ENCODE measurements around the gene RNASEH1. TPM values are rescaled to one million over a fixed set of nuclear protein-coding genes. Genes with fewer than 3 reads are reported as not detected.

Gene RNASEH1
- total RNA-seq, 6 experiments from 2014 or later = 8.3 to 12.2 (median 10.0) TPM

GRCh38 chr2:3585261-3586109, 27.4 kb upstream of the RNASEH1 start:
- intact Hi-C loops (cut with DNase I) = no loop called here
- Histone ChIP-seq H3K4me3 (peak overlapping the region; percentile 12 to 40 (median 31)), H3K9me3 (no peaks in the 10 kb centered on the region), H3K27me3 (no peaks in the 10 kb centered on the region), H3K36me3 (peaks cover 0 to 25% (median 7%) of the 10 kb centered on the region in 4 donors), H3K27ac (peak overlapping the region; percentile 68 to 81 (median 79)), H3K4me1 (peaks cover 0 to 25% (median 11%) of the 10 kb centered on the region in 4 donors)
- DNase-seq = peak; percentile 79 to 87 (median 82)
- ATAC-seq = peak; percentile 86 to 94 (median 91)
- peak; percentile 43 for TF ChIP-seq POLR2A (IDR thresholded peaks at IDR 0.05)
- peak in 1 of 4 donors; percentile 6 for TF ChIP-seq CTCF (IDR thresholded peaks at IDR 0.05)
- 14% methylated on average over 17 of the region's 29 CpGs for WGBS (ENCODE audit: insufficient coverage, low coverage, low lambda C conversion rate, missing lambda C conversion rate)

- ATAC-seq (no peak), DNase-seq (no peak)
- Histone ChIP-seq H3K36me3 (peaks cover 0 to 33% (median 13%) of the 10 kb centered on the region in 4 donors), H3K27ac (peak overlapping the region; percentile 68 to 81 (median 78)), H3K4me3 (peak overlapping the region in 2 of 3 donors; percentile 31 to 40), H3K27me3 (no peaks in the 10 kb centered on the region), H3K9me3 (no peaks in the 10 kb centered on the region), H3K4me1 (peaks cover 0 to 25% (median 11%) of the 10 kb centered on the region in 4 donors)
- no peak for TF ChIP-seq POLR2A (IDR thresholded peaks at IDR 0.05)
- no peak for TF ChIP-seq CTCF (IDR thresholded peaks at IDR 0.05)
- 79% methylated on average over 3 of the region's 4 CpGs for WGBS (ENCODE audit: insufficient coverage, low coverage, low lambda C conversion rate, missing lambda C conversion rate)
- intact Hi-C loops (cut with DNase I) = no loop called here
These were observed 26.6 kb upstream of the RNASEH1 start for GRCh38 chr2:3584608-3585260.

- WGBS (ENCODE audit: insufficient coverage, low coverage, low lambda C conversion rate, missing lambda C conversion rate) = 87% methylated on average over 6 of the region's 6 CpGs
- TF ChIP-seq CTCF (IDR thresholded peaks at IDR 0.05) = no peak
- no peak for TF ChIP-seq POLR2A (IDR thresholded peaks at IDR 0.05)
- no peak for ATAC-seq
- peaks cover 0 to 29% (median 12%) of the 10 kb centered on the region in 4 donors for H3K4me1 ChIP-seq
- H3K4me3 ChIP-seq = no peak overlapping the region
- no peak for DNase-seq
- intact Hi-C loops (cut with DNase I) = no loop called here
- no peaks in the 10 kb centered on the region for H3K27me3 ChIP-seq
- H3K27ac ChIP-seq = peak overlapping the region in 2 of 3 donors; percentile 2 to 5
- peaks cover 0 to 39% (median 16%) of the 10 kb centered on the region in 4 donors for H3K36me3 ChIP-seq
- no peaks in the 10 kb centered on the region for H3K9me3 ChIP-seq
These were observed 25.9 kb upstream of the RNASEH1 start for GRCh38 chr2:3584076-3584475.

- Histone ChIP-seq H3K4me1 (peaks cover 0 to 39% (median 15%) of the 10 kb centered on the region in 4 donors), H3K27ac (no peak overlapping the region), H3K9me3 (no peaks in the 10 kb centered on the region), H3K27me3 (no peaks in the 10 kb centered on the region), H3K36me3 (peaks cover 4 to 63% (median 18%) of the 10 kb centered on the region in 4 donors), H3K4me3 (no peak overlapping the region)
- DNase-seq (no peak), ATAC-seq (no peak)
- intact Hi-C loops (cut with DNase I) = no loop called here
- 89% methylated on average over 11 of the region's 13 CpGs for WGBS (ENCODE audit: insufficient coverage, low coverage, low lambda C conversion rate, missing lambda C conversion rate)
- TF ChIP-seq CTCF (IDR thresholded peaks at IDR 0.05) = no peak
- TF ChIP-seq POLR2A (IDR thresholded peaks at IDR 0.05) = no peak
These were observed 23.5 kb upstream of the RNASEH1 start for GRCh38 chr2:3581367-3582262.
